GM21619 (cell line): ENCODE results near the gene CCL21.

Experiments used
- ATAC-seq: cut with Tn5 transposase; IDR thresholded peaks from one replicate; pipeline ENCODE4 v1.9.1; 2021; ENCODE audit not compliant: unreplicated experiment

The CCL21 gene

GRCh38 chr9:34709196-34709978 lies 549 bp downstream of the CCL21 start:
- no peak for ATAC-seq

GRCh38 chr9:34707130-34707529 lies 2.8 kb downstream of the CCL21 start:
- ATAC-seq, result no peak

DNA sequence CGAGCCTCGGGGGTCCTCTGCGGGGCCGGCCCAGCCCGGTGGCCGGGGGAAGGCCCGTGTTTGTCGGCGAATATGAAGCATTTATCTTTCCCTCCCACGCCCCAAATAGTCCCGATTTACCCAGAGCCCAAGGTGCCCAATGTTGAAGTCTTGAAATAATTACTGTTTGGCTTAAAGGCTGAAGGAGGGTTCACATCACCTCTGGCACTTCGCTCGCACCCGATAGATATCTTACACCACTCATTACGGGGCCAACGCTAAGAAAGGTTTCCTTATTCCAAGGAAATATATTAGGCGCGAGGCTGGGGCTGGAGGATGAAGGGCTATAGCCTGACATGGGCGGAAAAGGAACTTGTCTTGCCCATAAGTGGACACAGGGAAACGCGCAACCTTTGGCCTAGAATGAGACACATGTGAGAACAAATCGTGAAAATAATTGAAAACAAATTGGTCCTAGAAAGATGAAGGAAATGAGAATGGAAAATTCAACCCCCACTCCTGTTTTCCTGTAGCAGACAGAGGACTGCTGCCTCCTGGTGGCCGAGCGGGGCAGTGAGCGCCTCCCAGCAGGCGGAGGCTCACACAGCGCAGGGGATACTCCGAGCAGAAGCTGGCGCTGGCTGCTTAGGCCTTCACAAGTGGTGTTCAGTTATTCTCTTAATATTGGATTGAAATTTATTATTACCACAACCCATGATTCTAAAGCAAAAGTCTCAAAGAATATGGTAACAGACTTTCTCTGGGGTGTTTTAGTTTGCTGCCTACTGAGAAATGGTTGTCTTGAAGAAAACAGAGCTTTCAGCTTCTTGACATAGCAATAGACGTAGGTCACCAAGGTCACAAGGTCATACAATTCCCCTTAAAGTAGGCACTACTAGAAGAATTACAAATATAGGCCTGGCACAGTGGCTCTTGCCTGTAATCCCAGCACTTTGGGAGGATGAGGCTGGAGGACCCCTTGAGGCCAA lies 7.9 kb downstream of the CCL21 start:
- ATAC-seq, result no peak

GRCh38 chr9:34701023-34701768 lies 8.7 kb downstream of the CCL21 start:
- ATAC-seq, result no peak

DNA sequence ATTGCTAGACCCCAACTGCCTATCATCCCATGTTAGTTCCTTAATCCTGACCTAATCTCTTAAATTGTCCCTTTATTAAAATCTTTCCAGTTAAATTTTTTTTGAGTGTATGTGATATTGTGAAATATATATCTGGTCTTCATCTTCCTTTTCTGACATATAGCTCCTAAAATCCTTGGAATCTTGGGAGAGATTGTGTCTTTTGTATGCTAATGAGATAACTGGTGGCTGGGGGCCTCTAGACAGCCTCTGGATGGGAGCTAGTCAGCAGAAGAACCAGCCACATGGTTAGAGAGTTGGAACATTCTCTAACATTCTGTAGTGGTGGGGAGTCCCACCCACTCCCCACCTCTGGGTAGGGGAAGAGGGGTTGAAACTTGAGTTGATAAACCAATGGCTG lies 15.1 kb downstream of the CCL21 start:
- ATAC-seq, result no peak

- no peak for ATAC-seq
Observed at GRCh38 chr9:34693560-34693959, 16.4 kb downstream of the CCL21 start.

DNA sequence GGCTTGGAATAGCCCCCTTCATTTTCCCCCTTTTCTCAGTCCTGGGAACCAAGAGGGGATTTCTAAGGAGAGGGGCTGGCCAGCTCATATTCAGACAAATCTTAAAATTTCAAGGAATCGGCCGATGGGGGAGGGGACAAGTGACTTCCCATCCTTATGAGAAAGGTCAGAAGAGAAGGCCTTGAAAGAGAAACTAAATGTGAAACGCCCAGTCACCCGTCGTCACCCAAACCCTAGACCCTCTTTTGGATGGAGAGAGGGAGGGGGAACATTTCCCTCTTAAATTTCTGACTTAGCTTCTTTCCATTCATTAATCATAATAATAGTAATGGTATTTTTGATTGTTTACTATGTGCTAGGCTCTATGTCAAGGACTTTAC lies 18.0 kb downstream of the CCL21 start:
- ATAC-seq, result no peak

DNA sequence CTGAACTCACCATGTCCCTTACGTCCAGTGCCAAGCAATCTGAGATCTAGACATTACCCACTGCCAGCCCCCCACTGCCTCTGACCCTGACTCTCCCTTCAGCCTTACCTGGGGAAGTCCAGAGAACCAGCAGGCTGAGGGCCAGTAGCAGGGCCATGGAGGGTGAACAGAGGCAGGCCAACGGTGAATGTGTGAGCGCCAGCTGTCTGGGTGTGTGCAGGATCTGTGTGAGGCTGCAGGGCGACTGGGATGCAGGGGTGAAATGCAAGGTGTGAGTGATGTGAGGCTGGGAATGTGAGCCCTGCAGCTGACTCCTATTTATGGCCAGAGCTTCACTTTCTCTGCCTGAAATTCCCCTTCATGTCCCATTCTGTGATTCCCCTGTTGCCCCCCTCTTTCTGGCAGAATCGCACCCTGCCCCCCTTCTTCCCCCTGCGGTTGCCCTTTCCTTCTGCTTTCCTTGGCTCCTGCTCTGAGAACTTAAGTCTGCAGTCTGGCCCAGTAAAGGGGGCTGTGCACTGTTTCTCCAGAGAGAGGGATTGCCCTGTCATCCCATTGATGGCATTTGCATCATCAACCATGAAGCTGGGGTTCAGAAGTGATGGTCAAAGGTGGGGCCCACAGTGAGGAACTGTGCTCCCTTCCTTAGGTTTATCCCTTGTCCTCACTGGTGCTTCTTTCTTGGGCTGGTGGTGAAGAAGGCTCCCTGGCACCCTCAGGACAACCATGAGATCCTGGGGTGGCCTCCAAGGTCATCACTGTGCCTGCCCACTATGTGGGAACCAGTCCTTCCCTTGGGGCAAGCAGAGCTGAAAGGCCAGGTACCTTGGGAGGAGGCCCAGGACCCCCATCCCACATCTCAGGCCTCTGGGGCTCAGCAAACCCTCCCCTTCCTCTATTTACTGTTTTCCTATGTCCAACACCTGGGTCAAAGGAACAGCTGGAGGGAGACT lies 18.7 kb downstream of the CCL21 start, which contains the start of gene CCL19:
TSS of gene CCL19 (minus strand) at position 294 of the 953 bp plus-strand sequence. CDS start at position 157, 137 bp downstream.
- ATAC-seq, result no peak

DNA sequence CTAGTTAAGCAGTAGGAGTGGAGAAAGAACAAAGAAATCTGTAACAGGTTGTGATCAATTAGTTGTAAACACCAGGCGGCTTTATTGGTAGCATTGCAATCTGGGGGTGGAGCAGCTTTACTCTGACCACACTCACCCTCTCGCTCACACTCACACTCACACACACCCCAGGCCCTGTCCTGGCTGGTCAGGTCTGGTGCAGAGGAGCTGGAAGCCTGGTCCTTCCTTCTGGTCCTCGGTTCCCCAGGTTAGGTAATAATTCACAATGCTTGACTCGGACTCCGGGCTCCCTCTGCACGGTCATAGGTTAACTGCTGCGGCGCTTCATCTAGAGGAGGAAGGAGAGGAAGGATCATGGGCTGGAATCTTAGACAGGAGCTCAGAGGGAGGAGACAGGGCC lies 20.4 kb downstream of the CCL21 start:
- ATAC-seq, result no peak

- no peak for ATAC-seq
Observed at GRCh38 chr9:34689116-34689470, 20.8 kb downstream of the CCL21 start.

- no peak for ATAC-seq
Observed at GRCh38 chr9:34688329-34689115, 21.4 kb downstream of the CCL21 start.

DNA sequence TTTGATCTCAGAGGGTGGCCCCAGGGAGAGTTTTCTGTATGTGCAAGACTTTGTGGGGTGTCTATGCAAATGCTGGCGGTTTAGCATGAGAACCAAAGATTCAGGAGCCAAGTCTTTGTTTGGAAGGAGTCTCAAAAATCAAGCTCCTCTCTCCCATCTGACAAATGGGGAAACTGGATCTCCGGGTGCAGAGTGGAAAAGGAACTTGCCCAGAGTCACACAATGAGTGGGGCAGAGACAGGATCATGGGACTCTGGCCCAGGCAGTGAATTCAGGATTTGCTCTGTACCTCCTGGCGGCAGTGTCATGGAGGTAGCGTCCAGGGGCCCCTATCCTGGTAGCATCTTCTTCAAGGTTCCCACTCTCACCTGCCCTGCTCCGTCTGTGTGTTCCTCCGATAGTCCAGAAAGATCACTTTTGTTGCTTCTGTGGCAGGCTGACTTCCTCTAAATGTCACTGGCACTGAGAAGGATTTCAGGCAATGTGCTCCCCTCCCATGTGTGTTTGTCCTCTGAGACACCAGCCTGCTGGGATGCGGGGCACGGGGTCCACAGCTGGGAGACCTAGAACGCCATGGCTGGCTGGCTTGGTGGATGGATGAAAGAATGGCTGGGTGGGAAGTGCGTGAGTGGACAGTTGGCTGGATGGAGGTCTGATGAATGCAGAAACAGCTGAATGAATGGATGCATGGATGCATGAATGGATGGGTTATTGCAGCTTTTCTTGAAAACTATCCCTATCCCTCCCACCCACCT lies 22.5 kb downstream of the CCL21 start:
- ATAC-seq, result no peak

DNA sequence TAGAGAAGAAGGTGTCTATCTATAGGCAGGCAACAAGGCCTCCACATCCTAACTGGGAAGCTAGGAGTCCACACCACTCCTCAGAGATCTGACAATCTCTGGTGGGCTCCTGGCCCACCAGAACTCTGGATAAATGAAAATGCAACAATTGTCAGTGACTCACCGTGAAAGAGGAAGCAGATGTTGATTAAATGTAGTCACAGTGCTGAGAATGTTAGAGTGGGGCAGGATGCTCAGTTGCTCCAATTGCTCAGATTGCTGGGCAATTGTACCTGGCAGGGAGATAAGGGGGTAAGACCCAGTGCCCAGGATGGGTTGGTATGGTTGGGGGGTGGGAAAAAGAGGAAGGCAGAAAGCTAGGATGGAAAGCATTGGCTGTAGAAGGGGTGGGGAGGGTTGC lies 23.2 kb downstream of the CCL21 start:
- ATAC-seq, result no peak

GRCh38 chr9:34686231-34686630 lies 23.7 kb downstream of the CCL21 start:
- no peak for ATAC-seq

- no peak for ATAC-seq
Observed at GRCh38 chr9:34685591-34685990, 24.3 kb downstream of the CCL21 start.

GRCh38 chr9:34684816-34685215 lies 25.1 kb downstream of the CCL21 start:
- ATAC-seq, result no peak

- no peak for ATAC-seq
Observed at GRCh38 chr9:34684145-34684544, 25.8 kb downstream of the CCL21 start.

DNA sequence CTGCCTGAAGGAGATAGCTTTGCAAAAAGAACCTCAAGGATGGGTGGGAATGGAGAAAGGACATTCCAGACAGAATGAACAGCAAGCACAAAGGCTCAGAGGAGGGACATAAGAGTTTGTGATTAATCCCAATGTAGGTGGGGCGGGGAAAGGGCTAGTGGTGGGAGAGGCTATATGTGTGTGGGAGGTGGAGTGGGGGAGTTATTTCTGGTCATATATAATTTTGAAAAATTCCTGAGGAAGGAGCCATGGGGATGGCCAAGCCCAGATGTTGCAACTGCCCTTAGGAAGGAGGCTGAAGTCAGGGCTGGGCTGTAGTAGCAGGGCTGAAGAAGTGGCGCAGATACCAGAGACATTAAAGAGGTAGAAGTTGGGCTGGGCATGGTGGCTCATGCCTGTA lies 34.1 kb downstream of the CCL21 start:
- no peak for ATAC-seq
